Measurements from ENCODE around the gene RAD9A.
A peak's percentile ranks its signal among the peaks of the same experiment; 100 is the strongest.

Gene RAD9A

DNA sequence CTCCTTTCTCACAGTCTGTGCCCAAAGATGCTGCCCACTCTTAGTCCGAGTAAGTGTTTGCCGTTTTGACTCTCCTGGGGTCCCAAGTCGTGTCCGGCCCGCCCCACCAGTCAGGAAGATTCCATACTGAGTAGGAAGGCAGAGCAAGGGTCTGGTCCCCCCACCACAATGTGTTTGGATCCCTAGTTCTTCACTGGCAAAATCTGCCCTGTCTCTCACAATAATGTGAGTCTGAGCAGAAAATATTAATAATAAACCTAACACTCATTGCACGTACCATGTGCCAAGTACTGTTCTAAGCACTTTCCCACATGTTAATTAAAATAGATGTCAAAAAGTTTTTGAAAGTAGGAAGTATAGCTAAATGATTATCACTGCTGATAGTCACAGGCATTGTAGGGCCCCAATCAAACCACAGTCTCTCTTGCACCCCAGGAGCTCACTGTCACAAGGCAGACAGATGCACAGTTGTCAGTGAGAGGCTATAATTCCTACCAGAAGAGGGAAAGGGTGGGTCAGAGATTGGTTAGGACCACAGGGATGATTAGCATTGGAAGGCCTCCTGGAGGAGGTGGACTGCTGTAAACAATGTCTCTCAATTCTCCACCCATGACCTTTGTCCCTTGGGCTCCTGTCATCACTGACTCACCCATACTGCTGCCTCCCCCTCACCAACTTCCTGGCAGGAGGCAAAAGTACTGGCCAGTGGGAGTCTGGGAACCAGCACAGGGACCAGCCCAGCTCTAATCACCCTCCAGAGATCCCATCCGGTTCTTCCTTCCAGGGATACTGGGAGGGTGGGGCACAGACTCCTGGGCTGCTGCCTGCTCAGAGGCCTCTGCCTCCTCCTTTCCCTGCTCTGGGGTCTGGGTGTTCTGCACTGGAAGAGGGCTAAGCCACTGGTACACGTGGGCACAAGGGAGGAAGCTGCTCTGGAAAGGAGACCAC is 37.4 kb upstream of the RAD9A start:
- peak overlapping the region; percentile 82 for H3K4me3 ChIP-seq (replicated peaks; ENCODE audit: low read depth, low read length)
- TF ChIP-seq, protein P1, sequence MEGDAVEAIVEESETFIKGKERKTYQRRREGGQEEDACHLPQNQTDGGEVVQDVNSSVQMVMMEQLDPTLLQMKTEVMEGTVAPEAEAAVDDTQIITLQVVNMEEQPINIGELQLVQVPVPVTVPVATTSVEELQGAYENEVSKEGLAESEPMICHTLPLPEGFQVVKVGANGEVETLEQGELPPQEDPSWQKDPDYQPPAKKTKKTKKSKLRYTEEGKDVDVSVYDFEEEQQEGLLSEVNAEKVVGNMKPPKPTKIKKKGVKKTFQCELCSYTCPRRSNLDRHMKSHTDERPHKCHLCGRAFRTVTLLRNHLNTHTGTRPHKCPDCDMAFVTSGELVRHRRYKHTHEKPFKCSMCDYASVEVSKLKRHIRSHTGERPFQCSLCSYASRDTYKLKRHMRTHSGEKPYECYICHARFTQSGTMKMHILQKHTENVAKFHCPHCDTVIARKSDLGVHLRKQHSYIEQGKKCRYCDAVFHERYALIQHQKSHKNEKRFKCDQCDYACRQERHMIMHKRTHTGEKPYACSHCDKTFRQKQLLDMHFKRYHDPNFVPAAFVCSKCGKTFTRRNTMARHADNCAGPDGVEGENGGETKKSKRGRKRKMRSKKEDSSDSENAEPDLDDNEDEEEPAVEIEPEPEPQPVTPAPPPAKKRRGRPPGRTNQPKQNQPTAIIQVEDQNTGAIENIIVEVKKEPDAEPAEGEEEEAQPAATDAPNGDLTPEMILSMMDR (IDR thresholded peaks at IDR 0.05; ENCODE audit: low read length, missing control alignments), result peak; percentile 32
- peak; percentile 97 for DNase-seq (ENCODE audit: low read depth)

DNA sequence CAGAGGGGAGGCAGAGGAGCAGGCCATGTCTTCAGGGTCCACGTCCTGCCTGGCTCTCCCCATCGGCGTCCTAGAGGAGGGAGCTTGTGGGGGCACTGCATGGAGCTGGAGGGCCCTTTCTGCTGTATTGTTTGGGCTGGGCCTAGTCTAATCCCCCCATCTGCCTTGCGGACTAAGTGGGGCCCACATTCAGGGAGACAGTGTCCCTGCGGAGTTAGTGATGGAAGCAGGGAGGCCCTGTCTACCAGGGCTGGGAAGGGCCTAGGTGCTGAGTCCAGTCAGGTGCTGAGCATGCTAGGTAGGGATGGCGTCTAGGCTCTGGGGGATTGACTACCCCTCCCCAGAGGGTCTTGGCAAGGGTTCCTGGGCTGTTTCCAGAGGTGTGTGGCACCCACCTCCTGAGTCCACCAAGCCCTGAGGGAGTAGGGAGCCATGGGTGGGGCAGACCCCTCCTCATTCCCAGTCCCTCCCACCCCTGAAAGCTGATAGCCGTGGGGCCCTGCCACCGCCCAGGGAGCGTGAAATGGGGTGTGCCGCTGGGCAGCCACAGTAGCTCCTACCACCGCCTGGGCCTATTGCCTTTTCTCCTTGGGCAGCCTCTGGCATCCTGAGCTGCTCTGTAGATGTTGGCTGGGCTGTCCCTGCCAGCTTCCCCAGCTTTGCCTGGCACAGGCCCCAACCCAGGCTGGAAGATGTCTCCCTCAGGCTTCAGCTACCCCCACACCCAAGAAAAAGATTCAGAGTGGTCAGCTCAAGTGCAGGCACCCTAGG is 36.6 kb upstream of the RAD9A start:
- TF ChIP-seq, protein P1 (IDR thresholded peaks at IDR 0.05; ENCODE audit: low read length, missing control alignments), result no peak
- DNase-seq (ENCODE audit: low read depth), result no peak
- H3K4me3 ChIP-seq (replicated peaks; ENCODE audit: low read depth, low read length), result no peak overlapping the region

DNA sequence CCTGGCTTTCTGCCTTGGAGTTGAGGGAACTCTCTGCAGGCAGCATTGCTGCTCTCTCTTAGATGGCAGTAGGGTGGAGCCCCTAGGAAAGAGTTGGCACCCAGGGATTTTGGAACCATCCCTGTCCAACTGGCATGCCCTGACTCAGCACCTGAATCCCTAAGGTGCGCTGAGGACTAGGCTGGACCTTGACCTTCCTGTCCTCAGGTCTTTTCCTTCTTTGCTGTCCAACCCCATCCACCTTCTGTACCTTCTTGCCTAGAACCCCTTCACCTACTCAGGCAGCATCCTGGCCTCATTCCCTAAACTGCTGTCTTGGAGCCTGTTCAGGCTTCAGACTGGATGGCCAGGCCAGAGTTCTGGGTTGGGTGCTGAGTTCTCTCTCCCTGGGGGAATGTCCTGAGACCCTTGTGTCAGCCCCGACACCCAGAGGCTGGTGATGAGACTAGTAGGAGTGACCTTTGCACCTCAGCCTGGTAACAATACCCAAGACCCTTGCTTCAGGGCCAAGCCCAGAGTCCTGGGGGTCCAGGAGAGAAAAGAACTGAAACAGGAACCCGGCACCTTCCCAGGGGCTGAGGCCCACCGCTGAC is 35.9 kb upstream of the RAD9A start:
- TF ChIP-seq, protein P1 (IDR thresholded peaks at IDR 0.05; ENCODE audit: low read length, missing control alignments), result no peak
- DNase-seq (ENCODE audit: low read depth), result no peak
- no peak overlapping the region for H3K4me3 ChIP-seq (replicated peaks; ENCODE audit: low read depth, low read length)

DNA sequence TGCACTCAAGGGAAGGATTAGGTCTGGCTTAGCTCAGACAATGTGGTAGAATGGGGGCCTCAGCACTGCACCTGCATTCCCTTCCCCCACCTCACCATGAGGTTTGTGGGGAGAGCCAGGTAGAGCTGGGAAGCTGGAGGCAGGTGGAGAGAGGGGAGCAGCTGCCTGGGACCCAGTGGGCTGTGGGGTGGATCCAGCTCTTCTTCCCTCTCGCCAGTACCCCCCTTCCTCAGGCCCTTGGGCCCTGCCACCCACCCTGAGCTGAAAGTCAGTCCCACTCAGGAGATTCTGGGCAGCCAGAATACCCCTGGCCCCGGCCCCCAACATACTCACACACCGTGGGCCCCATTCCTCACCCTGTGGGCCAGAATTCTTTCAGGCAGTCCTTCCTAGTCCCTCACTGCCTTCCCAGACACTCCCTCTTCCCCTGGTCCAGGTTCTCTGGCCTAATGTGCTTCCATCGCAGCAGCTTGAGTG is 35.4 kb upstream of the RAD9A start:
- TF ChIP-seq, protein P1 (IDR thresholded peaks at IDR 0.05; ENCODE audit: low read length, missing control alignments), result no peak
- no peak for DNase-seq (ENCODE audit: low read depth)
- H3K4me3 ChIP-seq (replicated peaks; ENCODE audit: low read depth, low read length), result no peak overlapping the region

DNA sequence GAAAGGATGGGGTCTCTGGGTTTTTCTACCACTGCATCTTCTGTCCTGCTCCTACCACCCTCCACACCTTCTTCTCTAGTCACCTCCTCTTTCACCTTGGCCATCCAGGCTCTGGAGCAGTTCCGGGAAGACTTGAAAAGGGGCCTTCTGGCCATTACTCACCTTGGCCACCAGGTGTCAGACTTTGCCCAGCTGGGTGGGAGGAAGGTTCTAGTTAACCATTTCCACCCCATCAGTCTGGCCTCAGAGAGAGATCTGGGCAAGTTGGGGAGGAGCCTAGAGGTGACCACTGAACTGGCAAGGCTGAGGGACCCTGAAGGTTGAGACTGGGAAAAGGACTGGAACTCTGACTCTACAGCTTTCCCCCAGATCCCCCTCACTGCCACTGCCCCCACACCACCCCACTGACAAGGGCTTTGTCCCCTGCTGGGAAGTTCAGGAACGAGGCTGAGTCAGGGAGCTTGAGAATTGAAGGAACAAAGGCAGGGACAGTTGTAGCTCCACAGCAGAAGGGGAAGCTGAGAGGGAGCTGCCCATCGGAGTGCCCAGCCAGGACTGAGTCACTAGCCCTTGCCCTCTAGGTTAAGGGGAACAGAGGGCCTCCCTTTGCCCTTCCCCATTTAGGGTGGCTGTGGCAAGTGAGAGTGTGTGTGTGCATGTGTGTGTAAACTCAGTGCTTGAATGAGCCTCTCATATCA is 34.8 kb upstream of the RAD9A start:
- no peak overlapping the region for H3K4me3 ChIP-seq (replicated peaks; ENCODE audit: low read depth, low read length)
- DNase-seq (ENCODE audit: low read depth), result peak; percentile 85

More for the DNA sequence above, 34.8 kb upstream of the RAD9A start:
- TF ChIP-seq, protein P1 (IDR thresholded peaks at IDR 0.05; ENCODE audit: low read length, missing control alignments), result peak; percentile 99

Measured in fibroblast of pulmonary artery (primary cell).